ENCODE data around the gene POLR3A.
"Not testable (repeated sequence)": the region's sequence is repeated elsewhere in the genome, so short reads cannot be mapped to it uniquely, and the experiment has no call there.

Gene POLR3A

GRCh38 chr10:78015546-78015945 is 13.8 kb downstream of the POLR3A start:
- DNase-seq: no peak

- no peak for DNase-seq
These were observed 15.8 kb downstream of the POLR3A start for GRCh38 chr10:78013564-78013963.

GRCh38 chr10:78011065-78011464 is 18.2 kb downstream of the POLR3A start:
- DNase-seq: no peak

- DNase-seq: no peak
These were observed 19.0 kb downstream of the POLR3A start for GRCh38 chr10:78010278-78010677.

GRCh38 chr10:78009662-78010061 is 19.7 kb downstream of the POLR3A start:
- DNase-seq: no peak

GRCh38 chr10:78007172-78007571 is 22.1 kb downstream of the POLR3A start:
- no peak for DNase-seq

- no peak for DNase-seq
These were observed 24.9 kb downstream of the POLR3A start for GRCh38 chr10:78004215-78005026.

GRCh38 chr10:78002541-78003288 is 26.6 kb downstream of the POLR3A start:
- no peak for DNase-seq

GRCh38 chr10:78000956-78001472 is 28.3 kb downstream of the POLR3A start:
- no peak for DNase-seq

- DNase-seq: no peak
These were observed 29.1 kb downstream of the POLR3A start for GRCh38 chr10:78000206-78000605.

GRCh38 chr10:77998780-77999179 is 30.5 kb downstream of the POLR3A start:
- not testable (repeated sequence) for DNase-seq

- no peak for DNase-seq
These were observed 35.7 kb downstream of the POLR3A start for GRCh38 chr10:77993620-77994019.

GRCh38 chr10:77989081-77989724 is 40.1 kb downstream of the POLR3A start:
- no peak for DNase-seq

- no peak for DNase-seq
These were observed 41.6 kb downstream of the POLR3A start for GRCh38 chr10:77987671-77988255.

- DNase-seq: no peak
These were observed 44.3 kb downstream of the POLR3A start for GRCh38 chr10:77984986-77985385.

GRCh38 chr10:77983384-77984341 is 45.7 kb downstream of the POLR3A start:
- DNase-seq: no peak

- no peak for DNase-seq
These were observed 48.0 kb downstream of the POLR3A start for GRCh38 chr10:77981281-77981680.

- no peak for DNase-seq
These were observed 50.1 kb downstream of the POLR3A start for GRCh38 chr10:77979221-77979620.

GRCh38 chr10:77978360-77978759 is 51.0 kb downstream of the POLR3A start:
- DNase-seq: no peak

- no peak for DNase-seq
These were observed 51.4 kb downstream of the POLR3A start for GRCh38 chr10:77977934-77978333.

- DNase-seq: no peak
These were observed 52.3 kb downstream of the POLR3A start for GRCh38 chr10:77977016-77977415.

All from stimulated activated CD4-positive, alpha-beta T cell treated with anti-CD3 and anti-CD28 coated beads, Interleukin-2, amount 100 ng/mL, for 48 hours (primary cell).